K562 (cell line): ENCODE measurements around the gene CMTM1. TPM values are rescaled to one million over a fixed set of nuclear protein-coding genes. Genes with fewer than 3 reads are reported as not detected.

ENCODE experiments used
- ATAC-seq: fragments of 200-7000 bp; cut with Tn5 transposase; 3 replicates; pipeline ENCODE4 v1.9.1; 2020; ENCODE audit warnings: moderate library complexity
- BruUV-seq: library from RNA; stranded (reverse); fragments of 400-500 nt; replicated peaks from 2 replicates; lab custom pipeline; 2021; lab: Mats Ljungman, UMichigan
- CTCF ChIA-PET: fragments of 300-600 bp; formaldehyde crosslinking; extraction: SDS; loops from one replicate; lab custom pipeline; 2021; ENCODE audit warnings: low intra/inter-chr PET ratio; lab: Yijun Ruan, JAX
- POLR2A ChIA-PET: fragments of 300-600, 350-650 bp; sonication (Branson Sonifier 250); formaldehyde crosslinking; extraction: SDS; loops from one replicate; lab custom pipeline; 2021; ENCODE audit warnings: antibody characterized with exemption, inconsistent platforms; lab: Yijun Ruan, JAX
- DNase-seq, 4 experiments: peaks; one replicate each; pipeline versions ENCODE4 v3.0.0 to v3.0.0-alpha.2; 2011 to 2018; ENCODE audit warnings: low spot score in 3 of 4, mixed read lengths in 3 of 4; ENCODE audit errors: extremely low read depth in 1 of 4
- FAIRE-seq: peaks from 2 replicates; lab custom pipeline; 2011; peaks lifted over from hg19 to GRCh38; lab: Jason Lieb, UNC
- H2AFZ ChIP-seq: 2 replicates; pipeline ENCODE4 v1.6.0; 2011; ENCODE audit warnings: low read depth, low read length, control low read depth, inconsistent platforms
- H3K27ac ChIP-seq: fragments of 200-600 bp; 3 replicates; pipeline ENCODE4 v1.8.0; 2011; ENCODE audit warnings: low read depth, mild to moderate bottlenecking, control low read depth, inconsistent platforms, low read length, moderate library complexity, mixed read lengths; ENCODE audit errors: extremely low read depth
- H3K27me3 ChIP-seq, 2 experiments: fragments of 300-600 bp in 1 of 2; 2 replicates in 1 of 2; 3 replicates in 1 of 2; pipeline versions ENCODE4 v1.6.0 to v1.8.0; 2011; ENCODE audit warnings: inconsistent platforms in 2 of 2, low read length in 2 of 2, mild to moderate bottlenecking in 1 of 2, mixed read lengths in 1 of 2, moderate library complexity in 1 of 2; ENCODE audit not compliant: control insufficient read depth in 2 of 2, insufficient read depth in 2 of 2
- H3K36me3 ChIP-seq: fragments of 300-600 bp; 3 replicates; pipeline ENCODE4 v1.8.0; 2011; ENCODE audit warnings: mild to moderate bottlenecking, low read length, inconsistent platforms; ENCODE audit not compliant: control insufficient read depth, insufficient read depth
- H3K4me1 ChIP-seq, 2 experiments: fragments of 200-600 bp in 1 of 2; replicated peaks in 1 of 2; 2 replicates in 1 of 2; 3 replicates in 1 of 2; pipeline versions ENCODE4 v1.5.1 to v1.8.0; 2011; ENCODE audit warnings: inconsistent platforms in 2 of 2, low read length in 2 of 2, mild to moderate bottlenecking in 1 of 2, mixed read lengths in 1 of 2, moderate library complexity in 1 of 2; ENCODE audit not compliant: control insufficient read depth in 2 of 2, insufficient read depth in 2 of 2
- H3K4me2 ChIP-seq: 2 replicates; pipeline ENCODE4 v1.6.1; 2011; ENCODE audit warnings: low read length, control low read depth, inconsistent platforms, mixed read lengths; ENCODE audit not compliant: insufficient read depth
- H3K4me3 ChIP-seq: fragments of 200-600 bp; sonication (generic), shearing (Covaris generic); 2 replicates; pipeline ENCODE4 v1.5.1; 2016; ENCODE audit warnings: control low read depth, inconsistent platforms
- H3K79me2 ChIP-seq: fragments of 200-600 bp; 3 replicates; pipeline ENCODE4 v1.8.0; 2011; ENCODE audit warnings: low read length, inconsistent platforms; ENCODE audit not compliant: control insufficient read depth, insufficient read depth
- H3K9ac ChIP-seq, 2 experiments: 2 replicates each; pipeline versions ENCODE4 v1.6.0 to v1.6.1; 2011; ENCODE audit warnings: low read depth in 2 of 2, low read length in 2 of 2, control low read depth in 1 of 2, inconsistent platforms in 1 of 2, mild to moderate bottlenecking in 1 of 2, mixed read lengths in 1 of 2; ENCODE audit not compliant: insufficient read depth in 1 of 2
- H3K9me1 ChIP-seq: one replicate; pipeline ENCODE4 v1.6.0; 2011; ENCODE audit warnings: inconsistent platforms, mild to moderate bottlenecking, low read length, moderate library complexity; ENCODE audit not compliant: control insufficient read depth, insufficient read depth
- H3K9me3 ChIP-seq: replicated peaks from 2 replicates; pipeline ENCODE4 v1.5.1; 2011; ENCODE audit warnings: low read depth, low read length, inconsistent platforms; ENCODE audit not compliant: control insufficient read depth, insufficient read depth
- H4K20me1 ChIP-seq: replicated peaks from 2 replicates; pipeline ENCODE4 v1.6.1; 2011; ENCODE audit warnings: low read length, inconsistent platforms, mixed read lengths; ENCODE audit not compliant: control insufficient read depth, insufficient read depth
- ATF1 ChIP-seq, 2 experiments: fragments of 450-650 bp in 1 of 2; IDR thresholded peaks; 2 replicates each; pipeline ENCODE4 v1.6.1; 2016; ENCODE audit warnings: missing compliant biosample characterization in 1 of 2, missing genetic modification characterization in 1 of 2
- CBX1 ChIP-seq: sonication (generic); IDR thresholded peaks from 2 replicates; pipeline ENCODE4 v1.6.1; 2016; ENCODE audit warnings: antibody characterized with exemption, low read depth, mild to moderate bottlenecking
- HNRNPLL ChIP-seq: fragments of 200-400 bp; formaldehyde crosslinking; IDR thresholded peaks from 2 replicates; pipeline ENCODE4 v1.6.1; 2017; ENCODE audit warnings: low read length, low read depth, mild to moderate bottlenecking; ENCODE audit not compliant: poor library complexity, severe bottlenecking
- NFIX ChIP-seq: fragments of 250-450 bp; sonication (Bioruptor Pico); IDR thresholded peaks from 2 replicates; pipeline ENCODE4 v1.4.0; 2020; ENCODE audit warnings: low read depth, mild to moderate bottlenecking, moderate library complexity
- NR3C1 ChIP-seq: sonication (generic); formaldehyde crosslinking; IDR thresholded peaks from 2 replicates; pipeline ENCODE4 v1.8.1; 2022; ENCODE audit warnings: missing genetic modification reagents
- PHB2 ChIP-seq: fragments of 450-650 bp; IDR thresholded peaks from 2 replicates; pipeline ENCODE4 v1.6.1; 2017; ENCODE audit warnings: low read depth
- PHTF2 ChIP-seq: fragments of 250-450 bp; sonication (Bioruptor Pico); IDR thresholded peaks from 2 replicates; pipeline ENCODE4 v1.5.0; 2021; ENCODE audit warnings: mild to moderate bottlenecking
- PURB ChIP-seq: sonication (generic); formaldehyde crosslinking; IDR thresholded peaks from 2 replicates; pipeline ENCODE4 v1.9.0; 2021; ENCODE audit warnings: low read depth, mild to moderate bottlenecking, missing genetic modification reagents
- STAT5B ChIP-seq: fragments of 250-450 bp; sonication (Bioruptor Pico); IDR thresholded peaks from 2 replicates; pipeline ENCODE4 v1.8.0; 2021; ENCODE audit warnings: mild to moderate bottlenecking, inconsistent platforms
- TAF15 ChIP-seq: fragments of 200-400 bp; formaldehyde crosslinking; IDR thresholded peaks from 2 replicates; pipeline ENCODE4 v1.6.1; 2017; ENCODE audit warnings: mild to moderate bottlenecking, low read depth, low read length, moderate library complexity
- TBP ChIP-seq: optimal IDR thresholded peaks from 2 replicates; pipeline ENCODE3; 2011; ENCODE audit warnings: low read depth, low read length, improper control_type of control experiment
- ZNF146 ChIP-seq: IDR thresholded peaks from one replicate; pipeline ENCODE4 v1.6.1; 2018; ENCODE audit warnings: missing compliant biosample characterization; ENCODE audit not compliant: unreplicated experiment
- ZNF184 ChIP-seq: sonication (generic); formaldehyde crosslinking; IDR thresholded peaks from 2 replicates; pipeline ENCODE4 v1.5.0; 2020; ENCODE audit warnings: missing genetic modification reagents
- WGBS: fragments of 100-300 bp; shearing (Covaris generic); methylation state at CpG from one replicate; pipeline ENCODE4 v1.1.6; 2016; ENCODE audit warnings: low coverage, mixed read lengths; ENCODE audit not compliant: insufficient coverage; ENCODE audit errors: missing lambda C conversion rate; 5-methylcytosine and 5-hydroxymethylcytosine counted together
- in situ Hi-C: fragments of 300-500 bp; cut with MboI; formaldehyde crosslinking; loops from 4 replicates; pipeline ENCODE4 v1.15.0; 2018; ENCODE audit warnings: inconsistent platforms, mixed read lengths
- intact Hi-C: fragments of 100-400 bp; cut with micrococcal nuclease; formaldehyde crosslinking; loops from 2 replicates; pipeline ENCODE4 v1.14.2; 2022
- polyA plus RNA-seq, 8 experiments: library from polyadenylated mRNA; depleted of rRNA in 4 of 8; stranded (reverse) in 5 of 8; unstranded in 3 of 8; fragments of >200 nt; fragmentation: Nextera tagmentation in 2 of 8; fragmentation: Illumina TruSeq in 1 of 8; extraction: Ambion mirVana in 2 of 8; extraction: Trizol in 1 of 8; gene quantifications; 2 replicates each; pipeline versions ENCODE4 v1.2.1 to v1.2.3, GENCODE V29; 2011 to 2014; ENCODE audit warnings: inconsistent platforms in 1 of 8, missing spikeins in 1 of 8
- total RNA-seq, 7 experiments: library from RNA; depleted of rRNA in 6 of 7; stranded (reverse); fragments of >200 nt in 6 of 7; fragmentation: Illumina TruSeq in 2 of 7; extraction: Trizol in 2 of 7; gene quantifications; 2 replicates each; pipeline versions ENCODE4 v1.2.1 to v1.2.3, GENCODE V29; 2011 to 2021; ENCODE audit warnings: low replicate concordance in 1 of 7
- TF ChIP-seq, protein P1 (sequence below): IDR thresholded peaks from 2 replicates; pipeline ENCODE4 v1.6.1; 2011; ENCODE audit warnings: borderline replicate concordance, low read depth, mild to moderate bottlenecking, moderate library complexity, low read length; ENCODE audit not compliant: insufficient read depth, poor library complexity, severe bottlenecking

Gene CMTM1
- total and polyA plus RNA-seq, 9 of the 15 experiments (the other 6 are each of a cell fraction or from before 2014, with no cell fraction given), result 0.25 to 2.6 (median 1.1) TPM; not detected in 2

DNA sequence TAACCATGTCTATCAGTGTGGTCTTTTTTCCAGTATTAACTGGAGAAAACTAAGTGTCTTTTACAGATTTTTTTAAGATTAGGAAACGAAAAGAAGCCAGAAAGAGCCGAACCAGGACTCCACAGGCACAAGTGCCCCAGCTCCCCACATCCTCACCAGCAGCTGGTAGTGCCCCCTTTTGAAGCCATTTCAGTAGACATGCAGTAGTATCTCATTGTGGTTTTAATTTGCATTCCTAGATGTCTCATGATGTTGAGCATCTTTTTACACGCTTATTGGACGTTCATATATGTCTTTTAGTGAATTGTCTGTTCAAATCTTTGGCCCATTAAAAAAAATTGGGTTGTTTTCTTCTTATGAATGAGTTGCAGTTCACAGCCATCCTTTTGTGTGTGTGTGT, 33.5 kb downstream of the CMTM1 start:
- Histone ChIP-seq H3K27me3 (peaks cover 0 to 8% of the 10 kb centered on the region in 2 experiments; a peak in 1 of 5 replicates), H3K4me3 (no peak overlapping the region)
- TF ChIP-seq ATF1 (CRISPR knock-in tag; IDR thresholded peaks at IDR 0.05) (no peak), ATF1 (tag; IDR thresholded peaks at IDR 0.05) (no peak), ZNF184 (no peak), NFIX (no peak), STAT5B (no peak), NR3C1 (CRISPR knock-in tag) (no peak), PHB2 (no peak), TAF15 (no peak), PURB (CRISPR knock-in tag) (no peak), PHTF2 (no peak), TBP (no peak), HNRNPLL (no peak), ZNF146 (CRISPR knock-in tag) (no peak), CBX1 (no peak)
- TF ChIP-seq, protein P1, sequence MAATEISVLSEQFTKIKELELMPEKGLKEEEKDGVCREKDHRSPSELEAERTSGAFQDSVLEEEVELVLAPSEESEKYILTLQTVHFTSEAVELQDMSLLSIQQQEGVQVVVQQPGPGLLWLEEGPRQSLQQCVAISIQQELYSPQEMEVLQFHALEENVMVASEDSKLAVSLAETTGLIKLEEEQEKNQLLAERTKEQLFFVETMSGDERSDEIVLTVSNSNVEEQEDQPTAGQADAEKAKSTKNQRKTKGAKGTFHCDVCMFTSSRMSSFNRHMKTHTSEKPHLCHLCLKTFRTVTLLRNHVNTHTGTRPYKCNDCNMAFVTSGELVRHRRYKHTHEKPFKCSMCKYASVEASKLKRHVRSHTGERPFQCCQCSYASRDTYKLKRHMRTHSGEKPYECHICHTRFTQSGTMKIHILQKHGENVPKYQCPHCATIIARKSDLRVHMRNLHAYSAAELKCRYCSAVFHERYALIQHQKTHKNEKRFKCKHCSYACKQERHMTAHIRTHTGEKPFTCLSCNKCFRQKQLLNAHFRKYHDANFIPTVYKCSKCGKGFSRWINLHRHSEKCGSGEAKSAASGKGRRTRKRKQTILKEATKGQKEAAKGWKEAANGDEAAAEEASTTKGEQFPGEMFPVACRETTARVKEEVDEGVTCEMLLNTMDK, result no peak
- TF ChIP-seq, all 486 proteins: peak for 0
- no peak overlapping the region for H3K4me2 ChIP-seq
- H3K9me1 ChIP-seq, result no peaks in the 10 kb centered on the region
- H3K79me2 ChIP-seq, result no peaks in the 10 kb centered on the region
- DNase-seq, result no peak
- 30% methylated on average over 4 of the region's 4 CpGs for WGBS
- ATAC-seq, result no peak
- BruUV-seq, result no TSS peak
- in situ Hi-C loops (no loop called here), intact Hi-C loops (no loop called here)
- H3K27ac ChIP-seq, result no peak overlapping the region
- no peaks in the 10 kb centered on the region; the same call in 1 of the 2 replicates for H3K9me3 ChIP-seq
- CTCF ChIA-PET, result no interaction called here
- no peaks in the 10 kb centered on the region for H4K20me1 ChIP-seq
- H3K4me1 ChIP-seq, result peaks cover 6 to 19% of the 10 kb centered on the region in 2 experiments; a peak in 3 of 5 replicates
- POLR2A ChIA-PET, result no interaction called here
- no peaks in the 10 kb centered on the region for H3K36me3 ChIP-seq
- FAIRE-seq, result no peak
- no peak overlapping the region for H2AFZ ChIP-seq
- H3K9ac ChIP-seq, result no peak overlapping the region
